H1 (cell line): ENCODE measurements around the gene CAVIN2. TPM values are rescaled to one million over a fixed set of nuclear protein-coding genes. Genes with fewer than 3 reads are reported as not detected.

Experiments
- CTCF ChIA-PET: fragments of 300-600 bp; sonication (Branson Sonifier 250); formaldehyde crosslinking; loops from one replicate; lab custom pipeline; 2021; ENCODE audit not compliant: partially characterized antibody; lab: Charles Lee
- POLR2A ChIA-PET: fragments of 300-600 bp; sonication (Branson Sonifier 250); formaldehyde crosslinking; loops from one replicate; lab custom pipeline; 2021; ENCODE audit warnings: inconsistent platforms; ENCODE audit not compliant: partially characterized antibody; lab: Charles Lee
- DNase-seq, 2 experiments: peaks; one replicate each; pipeline versions ENCODE4 v3.0.0 to v3.0.0-alpha.2; 2010 to 2022; ENCODE audit warnings: low spot score in 2 of 2, low read depth in 1 of 2, mixed read lengths in 1 of 2
- FAIRE-seq: peaks from 2 replicates; lab custom pipeline; 2011; peaks lifted over from hg19 to GRCh38; lab: Jason Lieb, UNC
- H2AFZ ChIP-seq: 2 replicates; pipeline ENCODE4 v1.8.1; 2012; ENCODE audit warnings: low read length, inconsistent platforms
- H2AK5ac ChIP-seq: 2 replicates; pipeline ENCODE4 v1.6.1; 2013; ENCODE audit warnings: low read depth, low read length
- H2BK120ac ChIP-seq: replicated peaks from 2 replicates; pipeline ENCODE3; 2013; ENCODE audit warnings: low read depth, low read length, inconsistent platforms
- H2BK12ac ChIP-seq: 2 replicates; pipeline ENCODE4 v1.6.1; 2013; ENCODE audit warnings: low read depth, low read length
- H2BK15ac ChIP-seq: 2 replicates; pipeline ENCODE4 v1.6.1; 2013; ENCODE audit warnings: low read length
- H2BK20ac ChIP-seq: 2 replicates; pipeline ENCODE4 v1.6.1; 2013; ENCODE audit warnings: low read length
- H2BK5ac ChIP-seq: 2 replicates; pipeline ENCODE4 v1.6.1; 2013; ENCODE audit warnings: low read depth, low read length
- H3K14ac ChIP-seq: 2 replicates; pipeline ENCODE4 v1.6.1; 2013; ENCODE audit warnings: inconsistent platforms; ENCODE audit not compliant: insufficient read length
- H3K18ac ChIP-seq: 2 replicates; pipeline ENCODE4 v1.6.1; 2013; ENCODE audit warnings: low read length; ENCODE audit errors: extremely low read depth
- H3K23ac ChIP-seq: 2 replicates; pipeline ENCODE4 v1.6.1; 2013; ENCODE audit warnings: inconsistent platforms; ENCODE audit not compliant: insufficient read length
- H3K23me2 ChIP-seq: 2 replicates; pipeline ENCODE4 v1.6.1; 2013; ENCODE audit warnings: low read depth, low read length
- H3K27ac ChIP-seq: 2 replicates; pipeline ENCODE4 v1.6.1; 2011; ENCODE audit warnings: low read depth, low read length, inconsistent platforms
- H3K27me3 ChIP-seq, 4 experiments: replicated peaks in 1 of 4; 1 replicate in 1 of 4; 2 replicates in 3 of 4; pipeline versions ENCODE4 v1.6.1 to v1.8.1; 2011 to 2013; ENCODE audit warnings: low read length in 3 of 4, mild to moderate bottlenecking in 3 of 4, inconsistent platforms in 2 of 4, mixed read lengths in 2 of 4, moderate library complexity in 1 of 4; ENCODE audit not compliant: control insufficient read depth in 3 of 4, insufficient read depth in 3 of 4; ENCODE audit errors: extremely low read depth in 1 of 4
- H3K36me3 ChIP-seq, 4 experiments: 2 replicates each; pipeline versions ENCODE4 v1.6.1 to v1.8.1; 2011 to 2013; ENCODE audit warnings: mild to moderate bottlenecking in 4 of 4, low read length in 3 of 4, moderate library complexity in 2 of 4, control low read depth in 1 of 4, inconsistent platforms in 1 of 4; ENCODE audit not compliant: insufficient read depth in 4 of 4, control insufficient read depth in 2 of 4
- H3K4ac ChIP-seq: replicated peaks from 2 replicates; pipeline ENCODE3; 2013; ENCODE audit warnings: low read length, low read depth, mixed read lengths, inconsistent platforms; ENCODE audit not compliant: insufficient read length
- H3K4me1 ChIP-seq, 4 experiments: replicated peaks in 1 of 4; 1 replicate in 1 of 4; 2 replicates in 3 of 4; pipeline versions ENCODE4 v1.6.1 to v1.8.1; 2011 to 2013; ENCODE audit warnings: low read length in 3 of 4, inconsistent platforms in 2 of 4, mixed read lengths in 1 of 4; ENCODE audit not compliant: insufficient read depth in 4 of 4, control insufficient read depth in 3 of 4
- H3K4me2 ChIP-seq, 2 experiments: 2 replicates each; pipeline versions ENCODE4 v1.6.1 to v1.8.1; 2011 to 2013; ENCODE audit warnings: low read depth in 2 of 2, low read length in 2 of 2, control low read depth in 1 of 2, inconsistent platforms in 1 of 2, mild to moderate bottlenecking in 1 of 2; ENCODE audit not compliant: insufficient read depth in 1 of 2
- H3K4me3 ChIP-seq, 4 experiments: fragments of 200-600, 300-600 bp in 1 of 4; sonication (generic), shearing (Covaris generic), sonication (Bioruptor Twin) in 1 of 4; 2 replicates each; pipeline versions ENCODE4 v1.5.1 to v1.8.1; 2011 to 2016; ENCODE audit warnings: low read length in 4 of 4, low read depth in 3 of 4, control low read depth in 2 of 4, inconsistent platforms in 2 of 4, mild to moderate bottlenecking in 2 of 4, mixed read lengths in 1 of 4, moderate library complexity in 1 of 4; ENCODE audit not compliant: insufficient read depth in 2 of 4; ENCODE audit errors: extremely low read depth in 1 of 4
- H3K56ac ChIP-seq: replicated peaks from 2 replicates; pipeline ENCODE3; 2013; ENCODE audit warnings: low read depth, mild to moderate bottlenecking, mixed read lengths, low read length, inconsistent platforms; ENCODE audit not compliant: insufficient read length
- H3K79me1 ChIP-seq: 2 replicates; pipeline ENCODE4 v1.6.1; 2013; ENCODE audit warnings: low read depth, low read length, control low read depth
- H3K79me2 ChIP-seq, 2 experiments: 2 replicates each; pipeline versions ENCODE4 v1.6.1 to v1.8.1; 2012 to 2013; ENCODE audit warnings: low read length in 2 of 2, mild to moderate bottlenecking in 2 of 2, inconsistent platforms in 1 of 2; ENCODE audit not compliant: insufficient read depth in 2 of 2, control insufficient read depth in 1 of 2
- H3K9ac ChIP-seq, 4 experiments: replicated peaks in 1 of 4; 1 replicate in 1 of 4; 2 replicates in 3 of 4; pipeline versions ENCODE4 v1.6.1 to v1.8.1; 2011 to 2013; ENCODE audit warnings: low read depth in 3 of 4, low read length in 3 of 4, control low read depth in 2 of 4, mild to moderate bottlenecking in 2 of 4, moderate library complexity in 2 of 4, inconsistent platforms in 1 of 4; ENCODE audit errors: extremely low read depth in 1 of 4
- H3K9me3 ChIP-seq, 2 experiments: 2 replicates each; pipeline versions ENCODE4 v1.6.1 to v1.8.1; 2012 to 2013; ENCODE audit warnings: mild to moderate bottlenecking in 2 of 2, moderate library complexity in 2 of 2, control low read depth in 1 of 2, inconsistent platforms in 1 of 2, low read depth in 1 of 2, low read length in 1 of 2, mixed read lengths in 1 of 2; ENCODE audit not compliant: insufficient read depth in 2 of 2
- H4K20me1 ChIP-seq, 2 experiments: replicated peaks in 1 of 2; 2 replicates each; pipeline versions ENCODE3 to v1.8.1; 2011 to 2013; ENCODE audit warnings: inconsistent platforms in 2 of 2, low read length in 2 of 2, mild to moderate bottlenecking in 1 of 2; ENCODE audit not compliant: insufficient read depth in 2 of 2, control insufficient read depth in 1 of 2
- H4K5ac ChIP-seq: 2 replicates; pipeline ENCODE4 v1.6.1; 2013; ENCODE audit warnings: low read length, low read depth, mixed read lengths, inconsistent platforms; ENCODE audit not compliant: insufficient read length
- H4K8ac ChIP-seq: 2 replicates; pipeline ENCODE4 v1.8.0; 2013; ENCODE audit warnings: mild to moderate bottlenecking, moderate library complexity, low read length, inconsistent platforms; ENCODE audit not compliant: insufficient read depth; ENCODE audit errors: extremely low read depth
- H4K91ac ChIP-seq: replicated peaks from 2 replicates; pipeline ENCODE3; 2013; ENCODE audit warnings: low read length, mixed read lengths, inconsistent platforms; ENCODE audit not compliant: insufficient read length
- CTCF ChIP-seq, 3 experiments: IDR thresholded peaks; 1 replicate in 2 of 3; 2 replicates in 1 of 3; pipeline versions ENCODE4 v1.5.1 to v1.6.1; 2011; ENCODE audit warnings: low read length in 3 of 3, mild to moderate bottlenecking in 3 of 3, inconsistent platforms in 2 of 3, low read depth in 1 of 3, moderate library complexity in 1 of 3; ENCODE audit not compliant: insufficient read depth in 1 of 3; ENCODE audit errors: control extremely low read depth in 1 of 3
- RAD21 ChIP-seq, 2 experiments: IDR thresholded peaks in 1 of 2; conservative IDR thresholded peaks in 1 of 2; 2 replicates each; pipeline ENCODE4 v1.6.1; 2011; ENCODE audit warnings: low read depth in 2 of 2, low read length in 2 of 2, improper control_type of control experiment in 1 of 2, inconsistent platforms in 1 of 2, mild to moderate bottlenecking in 1 of 2, moderate library complexity in 1 of 2
- WGBS, 2 experiments: shearing (Covaris generic) in 1 of 2; methylation state at CpG; one replicate each; pipeline versions ENCODE4 v1.1.6 to v1.1.7; 2013 to 2015; ENCODE audit warnings: low lambda C conversion rate in 2 of 2, mixed read lengths in 2 of 2, inconsistent platforms in 1 of 2, low coverage in 1 of 2, missing lambda C conversion rate in 1 of 2; ENCODE audit not compliant: insufficient replicate concordance in 2 of 2, insufficient coverage in 1 of 2, insufficient read length in 1 of 2; ENCODE audit errors: extremely low coverage in 1 of 2, missing lambda C conversion rate in 1 of 2; 5-methylcytosine and 5-hydroxymethylcytosine counted together
- polyA plus RNA-seq, 7 experiments: library from polyadenylated mRNA; depleted of rRNA in 3 of 7; stranded (reverse) in 5 of 7; unstranded in 2 of 7; fragments of >200 nt in 5 of 7; fragments of 200-250 nt in 2 of 7; gene quantifications; 1 replicate in 5 of 7; 2 replicates in 1 of 7; 4 replicates in 1 of 7; pipeline versions ENCODE4 v1.2.1 to v1.2.3, GENCODE V29; 2011 to 2013; ENCODE audit warnings: missing spikeins in 2 of 7, mixed read lengths in 2 of 7
- total RNA-seq: library from RNA; stranded (reverse); fragmentation: NEBNext Ultra II Directional; extraction: Animal tissue kit (Norgen Biotek cat#: 25700); gene quantifications from 2 replicates; pipeline ENCODE4 v1.2.1, GENCODE V29; 2021
- TF ChIP-seq, protein P1 (sequence below): IDR thresholded peaks from 2 replicates; pipeline ENCODE4 v1.6.1; 2012; ENCODE audit warnings: inconsistent platforms

Gene CAVIN2
- total and polyA plus RNA-seq, 2 of the 8 experiments (the other 6 are each of a cell fraction or from before 2014, with no cell fraction given) = 0.03 TPM; not detected in 1

DNA sequence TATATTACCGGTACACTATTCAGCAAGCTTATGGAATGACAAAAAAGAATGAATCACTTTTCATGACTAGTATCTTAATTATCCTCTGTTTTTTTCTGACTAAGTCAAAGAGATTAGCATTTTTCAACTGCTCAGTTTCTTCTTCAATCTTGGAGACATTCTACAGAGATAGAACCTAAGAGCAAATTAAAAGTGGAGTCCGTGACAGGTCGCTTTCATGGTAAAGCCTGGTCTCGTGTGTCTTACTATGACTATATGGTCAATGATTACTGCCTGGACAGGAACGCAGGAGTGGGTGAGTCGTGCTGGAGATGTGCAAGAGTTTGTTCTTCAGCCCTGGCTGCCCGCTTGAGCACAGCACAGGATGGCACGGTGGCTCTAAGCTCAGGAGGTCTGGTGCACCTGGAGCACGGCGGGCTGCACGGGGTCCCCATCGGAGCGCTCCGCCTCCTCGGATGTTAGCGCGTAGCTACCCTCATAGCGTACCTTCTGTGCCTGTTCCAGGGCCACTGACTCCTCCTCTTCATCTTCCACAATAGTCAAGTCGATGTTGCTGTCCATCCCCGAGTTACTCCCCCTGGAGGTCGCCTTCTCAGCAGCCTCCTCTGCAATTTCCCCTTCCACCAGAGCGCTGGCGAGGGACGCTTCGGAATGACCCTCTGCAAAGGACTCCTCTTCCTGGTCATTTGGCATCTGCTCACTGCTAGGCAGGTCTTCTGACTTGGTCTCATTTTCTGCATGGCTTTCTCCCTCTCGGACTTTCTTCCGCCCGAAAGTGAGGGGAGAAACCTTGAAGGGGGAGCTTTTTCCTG is 11.1 kb downstream of the CAVIN2 start:
- Histone ChIP-seq H3K23me2 (no peaks in the 10 kb centered on the region), H3K4ac (no peak overlapping the region), H4K5ac (no peak overlapping the region), H2AK5ac (no peak overlapping the region), H3K9ac (no peak overlapping the region), H3K79me1 (no peaks in the 10 kb centered on the region), H2BK20ac (no peak overlapping the region), H3K27ac (no peak overlapping the region), H2BK120ac (no peak overlapping the region), H3K36me3 (no peaks in the 10 kb centered on the region), H2BK12ac (no peak overlapping the region), H2BK5ac (no peak overlapping the region), H3K79me2 (no peaks in the 10 kb centered on the region; a peak in 1 of 4 replicates), H3K14ac (no peak overlapping the region), H4K8ac (no peak overlapping the region), H4K91ac (no peak overlapping the region), H3K9me3 (no peaks in the 10 kb centered on the region), H2AFZ (0 out of 2 replicates have a peak overlapping the region, but pooled peaks have one; percentile 79), H3K56ac (no peak overlapping the region), H3K27me3 (no peaks in the 10 kb centered on the region), H3K23ac (no peak overlapping the region), H2BK15ac (no peak overlapping the region), H3K4me1 (peaks cover 0 to 11% (median 9%) of the 10 kb centered on the region in 4 experiments; a peak in 3 of 7 replicates), H3K4me2 (no peak overlapping the region), H3K4me3 (no peak overlapping the region), H3K18ac (no peak overlapping the region), H4K20me1 (no peaks in the 10 kb centered on the region)
- CTCF ChIA-PET = interaction anchor here (0.7 to 6.4 kb wide), 22 partner anchors 10 to 327 kb away, joined by 3 to 37 read pairs (median 6); partner anchors contain the start of gene CAVIN2
- TF ChIP-seq, protein P1, sequence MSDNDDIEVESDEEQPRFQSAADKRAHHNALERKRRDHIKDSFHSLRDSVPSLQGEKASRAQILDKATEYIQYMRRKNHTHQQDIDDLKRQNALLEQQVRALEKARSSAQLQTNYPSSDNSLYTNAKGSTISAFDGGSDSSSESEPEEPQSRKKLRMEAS = no peak
- peak in 1 of 2 experiments; percentile 42; a peak in 3 of 4 replicates for TF ChIP-seq RAD21 (IDR thresholded peaks at IDR 0.05 in 1 of 2, conservative IDR thresholded peaks at IDR 0.05 in 1 of 2; ENCODE audit: low read depth in 2 of 2, low read length in 2 of 2)
- TF ChIP-seq CTCF (IDR thresholded peaks at IDR 0.05; ENCODE audit: control extremely low read depth in 1 of 3, insufficient read depth in 1 of 3, low read depth in 1 of 3, low read length in 3 of 3) = peak; percentile 51 to 67 (median 67)
- no peak for FAIRE-seq
- POLR2A ChIA-PET = interaction anchor here (1.1 kb wide), 1 partner anchor 9 kb away, joined by 3 read pairs; no protein-coding TSS in a partner anchor
- WGBS, 2 experiments = 89% methylated on average over 28 of the region's 28 CpGs; no CpG with 5 or more reads in 1 of the 2 experiments
- DNase-seq = peak in 1 of 2 experiments; percentile 69
